Body of pancreas (tissue), 4 donors: Measurements from ENCODE around the gene DAB2IP.
"Not testable (repeated sequence)": the region's sequence is repeated elsewhere in the genome, so short reads cannot be mapped to it uniquely, and the experiment has no call there.

Experiments used
- POLR2A ChIP-seq, 3 donors: fragments of 450-650 bp; IDR thresholded peaks; one replicate each; pipeline ENCODE4 v1.6.1; 2016; ENCODE audit warnings: antibody characterized with exemption in 3 of 3, mild to moderate bottlenecking in 2 of 3
- TF ChIP-seq, protein P1 (sequence below), 7 experiments: fragments of 450-650 bp in 4 of 7; fragments of 200-600 bp in 3 of 7; sonication (generic) in 3 of 7; IDR thresholded peaks; one replicate each; pipeline ENCODE4 v1.5.1; 2016 to 2019; ENCODE audit warnings: antibody characterized with exemption in 7 of 7

DNA sequence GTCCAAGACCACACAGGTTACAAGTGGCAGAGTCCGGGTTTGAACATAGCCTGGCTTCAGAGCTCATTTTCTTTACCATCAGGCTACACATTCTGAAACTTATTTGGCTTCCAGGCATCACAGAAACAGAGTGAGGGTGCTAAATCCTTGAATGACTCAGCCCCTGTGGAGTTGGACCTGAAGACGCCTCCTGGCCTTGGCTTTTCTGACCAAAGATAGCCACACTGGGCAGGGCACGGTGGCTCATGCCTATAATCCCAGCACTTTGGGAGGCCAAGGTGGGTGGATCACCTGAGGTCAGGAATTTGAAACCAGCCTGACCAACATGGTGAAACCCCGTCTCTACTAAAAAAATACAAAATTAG, 90.5 kb downstream of the DAB2IP start:
- TF ChIP-seq, protein P1, sequence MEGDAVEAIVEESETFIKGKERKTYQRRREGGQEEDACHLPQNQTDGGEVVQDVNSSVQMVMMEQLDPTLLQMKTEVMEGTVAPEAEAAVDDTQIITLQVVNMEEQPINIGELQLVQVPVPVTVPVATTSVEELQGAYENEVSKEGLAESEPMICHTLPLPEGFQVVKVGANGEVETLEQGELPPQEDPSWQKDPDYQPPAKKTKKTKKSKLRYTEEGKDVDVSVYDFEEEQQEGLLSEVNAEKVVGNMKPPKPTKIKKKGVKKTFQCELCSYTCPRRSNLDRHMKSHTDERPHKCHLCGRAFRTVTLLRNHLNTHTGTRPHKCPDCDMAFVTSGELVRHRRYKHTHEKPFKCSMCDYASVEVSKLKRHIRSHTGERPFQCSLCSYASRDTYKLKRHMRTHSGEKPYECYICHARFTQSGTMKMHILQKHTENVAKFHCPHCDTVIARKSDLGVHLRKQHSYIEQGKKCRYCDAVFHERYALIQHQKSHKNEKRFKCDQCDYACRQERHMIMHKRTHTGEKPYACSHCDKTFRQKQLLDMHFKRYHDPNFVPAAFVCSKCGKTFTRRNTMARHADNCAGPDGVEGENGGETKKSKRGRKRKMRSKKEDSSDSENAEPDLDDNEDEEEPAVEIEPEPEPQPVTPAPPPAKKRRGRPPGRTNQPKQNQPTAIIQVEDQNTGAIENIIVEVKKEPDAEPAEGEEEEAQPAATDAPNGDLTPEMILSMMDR (IDR thresholded peaks at IDR 0.05): not testable (repeated sequence)
- not testable (repeated sequence) for TF ChIP-seq POLR2A (IDR thresholded peaks at IDR 0.05)
